CD4-positive, alpha-beta T cell treated with Interleukin-17A for 1 hour (primary cell): ENCODE data around the gene NOCT.
A peak's percentile ranks its signal among the peaks of the same experiment; 100 is the strongest.
"Not testable (repeated sequence)": the region's sequence is repeated elsewhere in the genome, so short reads cannot be mapped to it uniquely, and the experiment has no call there.

Source experiments
- DNase-seq: peaks from one replicate; pipeline ENCODE4 v3.0.0-alpha.2; 2020

NOCT gene

DNA sequence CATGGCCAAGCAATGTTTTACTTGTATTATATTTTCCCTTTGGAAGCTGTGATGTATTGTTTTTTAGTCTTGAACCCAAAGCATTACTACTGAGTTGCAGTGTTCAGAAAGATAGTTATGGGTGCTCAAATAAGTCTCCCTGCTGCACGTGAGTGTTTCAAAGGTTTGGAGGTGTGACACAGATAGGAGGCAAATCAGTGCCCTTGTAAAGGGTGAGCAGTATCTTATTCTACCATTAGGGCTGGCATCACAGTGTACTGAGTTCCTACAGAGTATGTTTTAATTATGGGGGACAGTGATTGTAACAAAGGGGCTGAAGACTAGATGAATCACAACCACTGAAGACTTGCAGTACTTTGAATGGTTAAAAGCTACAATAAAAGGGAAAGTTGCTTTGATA is 38.3 kb downstream of the NOCT start:
- no peak for DNase-seq

DNA sequence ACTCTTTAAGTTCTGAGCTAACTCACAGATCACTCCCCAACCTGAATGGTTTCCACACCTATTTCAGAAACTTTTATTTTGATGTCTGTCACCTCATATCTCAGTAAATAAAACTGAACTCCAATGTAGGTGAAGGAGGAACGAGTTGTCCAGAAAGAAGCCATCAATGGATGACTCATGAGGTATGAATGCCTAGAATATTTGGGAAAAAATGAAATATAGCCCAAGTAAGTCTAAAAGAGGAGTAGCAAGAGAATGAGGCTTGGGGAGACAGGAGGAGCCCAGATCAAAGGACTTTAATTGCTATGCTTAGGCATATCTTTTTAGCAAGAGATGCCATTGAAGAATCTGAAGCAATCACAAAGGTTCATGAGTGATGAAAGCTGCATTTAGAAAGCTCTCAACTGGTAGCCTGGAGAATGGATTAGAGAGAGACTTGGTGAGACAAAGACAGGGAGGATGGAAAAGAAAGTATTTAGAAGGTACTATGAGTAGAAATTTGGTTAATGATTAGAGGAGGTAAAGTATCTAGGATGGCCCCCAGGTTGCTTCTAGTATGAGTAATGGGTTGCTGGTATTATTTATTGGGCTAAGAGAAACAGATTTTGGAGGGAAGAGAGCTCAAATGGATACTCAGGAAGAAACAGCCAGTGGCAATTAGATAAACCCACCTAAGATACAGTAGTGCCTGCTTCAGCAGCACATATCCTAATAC is 39.4 kb downstream of the NOCT start:
- no peak for DNase-seq

DNA sequence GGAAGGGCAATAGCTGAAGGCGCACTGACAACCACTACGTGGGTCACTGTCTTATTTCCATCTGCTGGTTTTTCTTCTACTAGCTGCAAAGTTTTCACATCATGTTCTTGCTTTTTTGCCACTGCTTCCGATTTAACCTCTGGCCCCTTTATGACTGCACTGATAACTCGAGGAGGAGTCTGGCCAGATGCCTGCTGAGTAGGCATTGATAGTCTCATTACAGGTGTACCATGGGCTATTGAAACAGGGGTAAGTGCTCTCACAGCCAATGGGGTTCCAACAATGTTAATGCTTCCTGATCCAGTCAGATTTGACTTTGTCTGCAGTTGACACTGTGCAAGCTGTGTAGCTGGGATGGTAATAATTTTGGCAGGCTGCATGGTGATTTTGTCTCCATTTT is 43.4 kb downstream of the NOCT start:
- not testable (repeated sequence) for DNase-seq

DNA sequence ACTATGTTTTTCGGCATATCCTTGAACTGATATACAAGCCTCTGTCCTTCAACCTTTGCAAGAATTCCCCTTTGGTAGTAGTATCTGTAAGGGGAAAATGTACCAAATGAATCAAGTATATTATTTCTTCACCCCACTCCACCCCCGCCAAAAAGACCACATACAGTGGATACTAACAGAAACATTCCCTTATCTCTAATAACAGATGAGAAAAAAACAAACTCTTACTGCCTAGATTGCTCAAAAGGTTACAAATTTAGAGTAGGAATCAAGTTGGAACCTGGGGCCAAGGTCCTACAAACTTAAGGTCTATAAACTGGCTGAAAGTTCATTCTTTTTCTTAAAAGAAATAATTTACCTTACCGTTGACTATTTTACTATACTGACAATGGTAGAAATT is 45.0 kb downstream of the NOCT start:
- DNase-seq, result no peak

DNA sequence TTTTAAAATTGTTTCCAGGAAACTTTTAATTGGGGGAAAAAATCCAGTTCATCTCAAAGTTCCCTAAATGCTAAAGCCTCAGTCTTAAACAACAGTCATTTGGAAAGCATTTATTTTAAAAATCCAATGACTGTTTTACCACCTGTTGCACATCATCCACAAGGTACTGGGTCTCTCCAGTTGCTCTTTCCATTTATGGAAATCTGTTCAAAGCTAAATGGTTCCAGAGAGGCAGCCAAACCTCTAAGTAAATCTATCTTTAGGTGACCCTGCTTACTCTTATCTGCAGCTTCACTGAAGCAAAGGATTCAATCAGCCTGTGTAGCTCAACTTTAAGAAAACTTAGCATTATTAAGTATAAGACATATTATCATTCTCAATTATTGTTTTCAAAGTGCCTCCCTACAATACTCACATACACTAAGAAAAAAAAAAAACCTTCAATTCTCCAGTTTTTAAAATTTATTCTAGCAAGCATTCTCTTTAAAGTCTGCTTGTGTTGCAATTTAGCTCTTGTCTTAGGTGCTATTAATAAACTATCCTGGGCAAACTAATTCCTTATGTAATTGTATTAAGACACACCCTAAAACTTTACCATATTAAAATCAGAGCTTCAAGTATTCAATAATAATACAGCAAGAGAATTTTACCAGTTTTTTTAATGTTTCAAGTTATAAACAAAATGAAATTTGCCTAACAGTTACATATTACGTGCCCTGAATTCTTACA is 60.6 kb downstream of the NOCT start:
- no peak for DNase-seq

DNA sequence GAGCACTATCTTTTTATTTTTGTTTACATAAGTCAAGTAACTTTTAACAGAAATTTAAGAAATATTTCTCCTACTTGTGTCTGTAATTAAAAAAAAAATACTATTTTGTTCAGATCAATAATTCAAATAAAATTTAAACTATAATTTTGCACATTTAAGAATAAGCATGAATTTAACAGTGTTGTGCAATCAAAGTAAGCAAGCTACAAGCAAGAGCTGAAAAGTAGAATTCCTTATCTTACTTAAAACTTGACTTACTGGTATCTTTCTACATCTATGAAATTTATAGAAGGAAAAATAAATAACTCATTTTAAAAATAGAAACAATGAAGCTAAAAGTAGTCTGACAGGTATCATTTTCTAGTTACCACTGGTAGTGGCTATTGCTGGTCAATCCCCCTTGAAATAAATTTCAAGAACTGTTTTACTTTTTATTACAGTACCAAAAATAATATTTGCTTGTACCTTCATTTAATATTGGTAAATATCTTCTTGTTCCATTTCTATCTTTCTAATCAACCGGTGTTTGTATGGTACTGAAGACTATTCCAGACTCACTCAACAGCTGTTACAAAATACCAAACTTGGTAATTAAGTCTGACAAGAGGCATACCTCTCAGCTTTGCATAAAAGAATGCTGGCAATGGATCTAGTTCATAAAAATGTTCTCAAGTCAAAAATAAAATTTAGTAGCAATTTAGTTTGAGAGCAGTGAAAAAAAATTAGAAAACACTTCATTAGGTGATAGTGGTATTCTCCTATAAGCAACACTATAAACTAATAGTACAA is 62.2 kb downstream of the NOCT start:
- DNase-seq, result no peak

DNA sequence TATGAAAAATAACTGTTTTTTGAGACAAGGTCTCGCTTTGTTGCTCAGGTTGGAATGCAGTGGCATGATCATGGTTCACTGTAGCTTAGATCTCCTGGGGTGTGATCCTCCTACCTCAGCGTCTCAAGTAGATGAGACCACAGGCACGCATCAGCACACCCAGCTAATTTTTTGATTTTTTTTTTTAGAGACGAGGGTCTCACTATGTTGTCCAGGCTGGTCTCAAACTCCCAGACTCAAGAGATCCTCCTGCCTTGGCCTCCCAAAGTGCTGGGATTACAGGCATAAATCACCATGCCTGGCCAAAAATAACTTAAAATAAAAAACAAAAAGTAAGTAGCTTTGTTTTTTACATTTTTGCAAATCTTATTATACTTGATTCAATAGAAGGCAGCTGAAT is 63.3 kb downstream of the NOCT start:
- no peak for DNase-seq

DNA sequence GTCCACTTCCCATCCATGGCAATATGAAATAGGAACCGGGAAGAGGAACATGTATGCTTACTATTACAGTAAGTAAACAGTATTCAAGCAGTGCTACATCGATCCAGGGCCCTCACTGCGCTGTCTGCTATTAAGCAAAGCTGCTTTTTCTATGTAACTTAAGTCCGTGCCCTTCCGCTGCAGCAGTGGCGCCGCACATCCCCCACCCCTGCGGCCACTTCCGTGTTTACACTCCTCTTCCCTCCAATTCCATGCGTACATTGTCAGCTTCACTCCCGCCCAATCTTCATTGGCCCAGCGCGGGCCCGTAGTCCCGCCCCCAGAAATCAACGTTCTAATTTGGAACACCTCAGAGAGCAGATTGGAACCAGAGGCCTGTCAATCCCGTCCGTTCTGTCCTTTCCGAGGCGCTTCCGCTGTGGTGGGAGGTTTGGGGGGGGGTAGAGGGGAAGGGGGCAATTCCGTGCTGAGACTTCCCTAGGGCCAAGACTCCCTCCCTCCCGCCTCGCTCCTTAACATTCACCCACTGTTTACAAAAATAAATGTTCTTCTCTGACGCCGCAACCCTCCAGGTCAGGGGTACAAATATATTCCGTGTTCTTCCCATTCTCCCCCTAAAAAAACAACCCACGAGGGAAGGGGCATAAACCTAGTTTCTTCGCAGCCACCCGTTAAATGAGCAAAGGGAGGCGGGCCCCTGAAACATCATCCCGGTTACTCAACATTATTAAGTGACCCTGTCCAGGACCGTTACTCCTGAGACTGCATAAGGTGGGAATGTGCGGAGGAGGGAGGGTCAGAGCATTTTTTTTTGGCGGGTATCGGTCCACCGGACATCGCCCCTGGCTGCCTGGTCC is 67.4 kb downstream of the NOCT start:
- DNase-seq, result peak; percentile 96

DNA sequence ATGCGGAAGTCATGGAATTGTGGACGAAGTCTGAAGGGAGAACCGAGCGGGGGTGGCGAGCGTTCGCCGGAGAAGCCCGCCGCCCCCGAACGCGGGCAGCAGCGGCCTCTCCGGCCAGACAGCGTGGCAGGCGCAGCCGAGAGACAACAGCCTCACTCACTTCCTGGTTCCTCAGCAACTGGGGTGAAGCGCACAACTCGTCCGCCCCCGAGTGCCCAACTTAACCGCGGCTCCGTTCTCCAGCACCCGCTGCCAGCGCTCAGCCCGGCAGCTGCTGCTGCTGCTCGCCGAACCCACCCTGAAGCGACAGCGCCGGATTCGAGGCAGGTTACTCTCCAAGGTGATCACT is 68.0 kb downstream of the NOCT start:
- peak; percentile 72 for DNase-seq

DNA sequence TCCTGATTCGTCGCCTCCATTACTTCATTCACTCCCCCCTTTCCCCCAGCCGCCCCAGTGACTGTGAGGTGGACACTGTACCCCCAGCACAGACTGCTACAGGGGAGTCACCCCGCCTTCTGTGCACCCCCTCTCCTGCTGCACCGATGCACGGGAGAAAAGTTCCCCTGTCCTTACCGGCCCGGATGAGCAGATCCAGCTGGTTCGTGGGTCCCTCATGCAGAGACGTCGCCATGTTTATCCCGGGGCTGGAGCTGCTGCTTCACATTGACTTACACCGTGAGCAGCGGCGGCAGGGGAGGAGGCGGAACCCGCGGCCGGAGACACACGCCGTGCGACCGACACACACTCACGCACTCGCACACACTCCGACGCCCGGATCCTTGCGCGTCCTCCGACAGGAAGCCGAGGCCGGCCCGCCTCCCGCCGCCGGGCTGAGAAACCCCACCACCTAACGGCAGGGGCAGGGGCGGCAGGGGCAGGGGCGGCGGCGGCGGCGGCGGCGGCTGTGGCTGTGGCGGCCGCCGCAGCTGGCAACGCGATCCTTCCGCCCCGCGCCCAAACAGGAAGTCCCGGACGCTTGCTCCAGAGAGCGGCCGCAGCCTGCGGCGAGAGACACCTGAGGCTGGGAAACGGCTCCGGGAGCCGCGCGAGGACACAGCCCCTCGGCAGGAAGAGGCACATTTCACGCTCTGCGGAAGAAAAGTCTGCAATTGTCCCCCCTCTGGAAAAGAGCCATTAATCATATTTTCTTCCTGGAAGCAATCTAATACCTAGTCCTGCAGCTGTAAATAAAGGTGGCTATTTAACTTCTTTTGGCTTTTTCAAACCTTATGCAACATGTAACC is 68.6 kb downstream of the NOCT start:
- peak; percentile 86 for DNase-seq

DNA sequence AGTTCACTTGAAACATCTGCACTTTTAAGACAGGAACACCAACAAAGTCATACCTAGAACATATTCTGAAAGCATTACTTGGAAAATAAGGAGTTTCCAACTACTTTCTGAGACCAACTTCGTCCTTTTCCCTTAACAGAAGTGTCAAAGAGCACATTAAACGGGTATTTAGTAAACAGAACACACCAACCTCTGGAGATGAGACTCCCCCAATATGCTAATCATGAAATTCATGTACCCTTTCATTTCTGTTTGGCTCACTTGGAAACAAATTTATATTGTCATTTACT is 69.2 kb downstream of the NOCT start:
- no peak for DNase-seq

DNA sequence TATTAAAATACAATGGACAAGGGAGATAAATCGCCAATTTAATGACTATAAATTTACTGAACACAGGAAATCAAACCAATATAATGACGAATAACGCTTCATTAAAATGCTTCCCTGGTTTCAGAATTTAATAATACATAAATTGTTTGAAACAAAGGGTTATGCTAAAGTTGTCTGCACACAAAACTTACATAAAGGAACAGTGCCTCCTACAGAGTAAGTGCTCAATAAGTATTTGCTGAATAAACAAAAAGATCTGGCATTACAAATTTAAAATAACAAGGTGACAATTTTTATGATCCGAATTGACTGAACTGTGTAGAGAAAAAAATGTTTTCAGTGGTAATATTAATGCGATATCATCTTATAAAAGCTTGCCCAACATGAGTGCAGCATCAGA is 69.6 kb downstream of the NOCT start:
- peak; percentile 41 for DNase-seq

DNA sequence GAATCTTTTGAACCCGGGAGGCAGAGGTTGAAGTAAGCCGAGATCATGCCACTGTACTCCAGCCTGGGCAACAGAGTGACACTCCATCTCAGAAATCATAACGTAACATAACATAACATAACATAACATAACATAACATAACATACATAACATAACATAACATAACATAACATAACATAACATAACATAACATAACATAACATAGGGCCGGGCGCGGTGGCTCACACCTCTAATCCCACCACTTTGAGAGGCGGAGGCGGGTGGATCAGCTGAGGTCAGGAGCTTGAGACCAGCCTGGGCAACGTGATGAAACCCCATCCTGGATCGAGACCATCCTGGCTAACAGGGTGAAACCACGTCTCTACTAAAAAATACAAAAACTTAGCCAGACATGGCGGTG is 76.7 kb downstream of the NOCT start:
- DNase-seq, result no peak
